Ishikawa (cell line): ENCODE measurements around the gene IL1F10.
A peak's percentile ranks its signal among the peaks of the same experiment; 100 is the strongest.

Experiments
- CEBPB ChIP-seq: IDR thresholded peaks from 2 replicates; pipeline ENCODE4 v1.6.1; 2012
- CREB1 ChIP-seq: IDR thresholded peaks from 2 replicates; pipeline ENCODE4 v1.6.1; 2012; ENCODE audit warnings: low read depth
- EGR1 ChIP-seq: IDR thresholded peaks from 2 replicates; pipeline ENCODE4 v1.6.1; 2012
- EP300 ChIP-seq: IDR thresholded peaks from 2 replicates; pipeline ENCODE4 v1.6.1; 2012; ENCODE audit warnings: borderline replicate concordance
- FOXM1 ChIP-seq: IDR thresholded peaks from 2 replicates; pipeline ENCODE4 v1.6.1; 2012; ENCODE audit warnings: low read depth, borderline replicate concordance
- MAX ChIP-seq: IDR thresholded peaks from 2 replicates; pipeline ENCODE4 v1.6.1; 2012
- NFIC ChIP-seq: IDR thresholded peaks from 2 replicates; pipeline ENCODE4 v1.6.1; 2012
- RAD21 ChIP-seq: IDR thresholded peaks from 2 replicates; pipeline ENCODE4 v1.6.1; 2012; ENCODE audit warnings: low read depth
- TAF1 ChIP-seq: IDR thresholded peaks from 2 replicates; pipeline ENCODE4 v1.6.1; 2012; ENCODE audit warnings: low read depth, mild to moderate bottlenecking
- TCF12 ChIP-seq: IDR thresholded peaks from 2 replicates; pipeline ENCODE4 v1.6.1; 2012; ENCODE audit warnings: low read depth
- TEAD4 ChIP-seq: IDR thresholded peaks from 2 replicates; pipeline ENCODE4 v1.6.1; 2012
- YY1 ChIP-seq: IDR thresholded peaks from 2 replicates; pipeline ENCODE4 v1.6.1; 2012; ENCODE audit warnings: low read depth
- ZBTB7A ChIP-seq: IDR thresholded peaks from 2 replicates; pipeline ENCODE4 v1.6.1; 2012; ENCODE audit warnings: low read depth
- TF ChIP-seq, protein P1 (sequence below): IDR thresholded peaks from 2 replicates; pipeline ENCODE4 v1.6.1; 2012; ENCODE audit warnings: low read depth, mild to moderate bottlenecking
- TF ChIP-seq, protein P2 (sequence below): IDR thresholded peaks from 2 replicates; pipeline ENCODE4 v1.6.1; 2012

Gene IL1F10

DNA sequence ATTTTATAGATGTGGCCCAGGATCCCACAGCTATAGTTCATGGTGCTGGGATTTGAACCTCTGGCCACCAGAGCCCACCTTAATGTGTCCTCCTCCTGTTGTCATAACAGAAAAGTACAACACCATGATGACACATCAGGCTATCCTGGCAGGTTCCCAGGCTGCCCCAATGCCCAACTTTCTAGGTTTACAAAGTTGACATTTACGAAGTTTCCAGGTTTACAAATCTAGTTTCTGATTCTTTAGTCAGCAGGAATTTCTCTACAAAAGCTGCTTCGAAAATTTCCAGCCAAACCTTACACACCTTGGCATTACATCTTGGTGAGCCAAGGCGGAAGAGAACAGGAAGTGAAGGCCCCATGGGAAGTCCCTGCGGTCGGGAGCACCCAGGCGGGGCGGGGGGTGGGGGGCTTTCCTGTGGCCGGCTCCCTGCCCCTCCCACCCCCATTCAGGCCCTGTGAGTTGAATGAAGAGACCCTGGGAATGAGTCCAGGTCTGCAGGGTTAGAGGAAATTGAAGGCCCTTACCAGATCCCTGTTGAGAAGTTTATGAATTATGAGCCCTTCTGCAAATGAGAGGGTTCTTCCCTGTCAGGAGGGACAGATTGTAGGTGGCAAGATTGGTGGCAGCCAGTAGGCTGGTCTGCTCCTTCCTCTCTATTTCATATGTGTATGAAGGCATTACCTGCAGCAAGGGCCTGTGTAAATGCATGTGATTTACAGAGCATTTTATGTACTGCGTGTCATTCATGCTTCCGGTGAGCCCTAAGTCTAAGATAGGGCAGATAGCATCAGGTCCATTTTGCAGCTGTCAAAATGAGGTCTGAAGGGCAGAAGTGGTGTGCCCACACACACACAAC, 48.6 kb downstream of the IL1F10 start:
- no peak for TF ChIP-seq ZBTB7A
- no peak for TF ChIP-seq RAD21
- TF ChIP-seq NFIC: no peak
- no peak for TF ChIP-seq YY1
- TF ChIP-seq TAF1: no peak
- no peak for TF ChIP-seq TEAD4
- TF ChIP-seq TCF12: no peak
- no peak for TF ChIP-seq EP300
- TF ChIP-seq MAX: no peak
- no peak for TF ChIP-seq EGR1
- TF ChIP-seq, protein P1, sequence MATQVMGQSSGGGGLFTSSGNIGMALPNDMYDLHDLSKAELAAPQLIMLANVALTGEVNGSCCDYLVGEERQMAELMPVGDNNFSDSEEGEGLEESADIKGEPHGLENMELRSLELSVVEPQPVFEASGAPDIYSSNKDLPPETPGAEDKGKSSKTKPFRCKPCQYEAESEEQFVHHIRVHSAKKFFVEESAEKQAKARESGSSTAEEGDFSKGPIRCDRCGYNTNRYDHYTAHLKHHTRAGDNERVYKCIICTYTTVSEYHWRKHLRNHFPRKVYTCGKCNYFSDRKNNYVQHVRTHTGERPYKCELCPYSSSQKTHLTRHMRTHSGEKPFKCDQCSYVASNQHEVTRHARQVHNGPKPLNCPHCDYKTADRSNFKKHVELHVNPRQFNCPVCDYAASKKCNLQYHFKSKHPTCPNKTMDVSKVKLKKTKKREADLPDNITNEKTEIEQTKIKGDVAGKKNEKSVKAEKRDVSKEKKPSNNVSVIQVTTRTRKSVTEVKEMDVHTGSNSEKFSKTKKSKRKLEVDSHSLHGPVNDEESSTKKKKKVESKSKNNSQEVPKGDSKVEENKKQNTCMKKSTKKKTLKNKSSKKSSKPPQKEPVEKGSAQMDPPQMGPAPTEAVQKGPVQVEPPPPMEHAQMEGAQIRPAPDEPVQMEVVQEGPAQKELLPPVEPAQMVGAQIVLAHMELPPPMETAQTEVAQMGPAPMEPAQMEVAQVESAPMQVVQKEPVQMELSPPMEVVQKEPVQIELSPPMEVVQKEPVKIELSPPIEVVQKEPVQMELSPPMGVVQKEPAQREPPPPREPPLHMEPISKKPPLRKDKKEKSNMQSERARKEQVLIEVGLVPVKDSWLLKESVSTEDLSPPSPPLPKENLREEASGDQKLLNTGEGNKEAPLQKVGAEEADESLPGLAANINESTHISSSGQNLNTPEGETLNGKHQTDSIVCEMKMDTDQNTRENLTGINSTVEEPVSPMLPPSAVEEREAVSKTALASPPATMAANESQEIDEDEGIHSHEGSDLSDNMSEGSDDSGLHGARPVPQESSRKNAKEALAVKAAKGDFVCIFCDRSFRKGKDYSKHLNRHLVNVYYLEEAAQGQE: no peak
- no peak for TF ChIP-seq CREB1
- TF ChIP-seq, protein P2, sequence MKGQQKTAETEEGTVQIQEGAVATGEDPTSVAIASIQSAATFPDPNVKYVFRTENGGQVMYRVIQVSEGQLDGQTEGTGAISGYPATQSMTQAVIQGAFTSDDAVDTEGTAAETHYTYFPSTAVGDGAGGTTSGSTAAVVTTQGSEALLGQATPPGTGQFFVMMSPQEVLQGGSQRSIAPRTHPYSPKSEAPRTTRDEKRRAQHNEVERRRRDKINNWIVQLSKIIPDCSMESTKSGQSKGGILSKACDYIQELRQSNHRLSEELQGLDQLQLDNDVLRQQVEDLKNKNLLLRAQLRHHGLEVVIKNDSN: no peak
- TF ChIP-seq FOXM1: no peak
- no peak for TF ChIP-seq CEBPB

DNA sequence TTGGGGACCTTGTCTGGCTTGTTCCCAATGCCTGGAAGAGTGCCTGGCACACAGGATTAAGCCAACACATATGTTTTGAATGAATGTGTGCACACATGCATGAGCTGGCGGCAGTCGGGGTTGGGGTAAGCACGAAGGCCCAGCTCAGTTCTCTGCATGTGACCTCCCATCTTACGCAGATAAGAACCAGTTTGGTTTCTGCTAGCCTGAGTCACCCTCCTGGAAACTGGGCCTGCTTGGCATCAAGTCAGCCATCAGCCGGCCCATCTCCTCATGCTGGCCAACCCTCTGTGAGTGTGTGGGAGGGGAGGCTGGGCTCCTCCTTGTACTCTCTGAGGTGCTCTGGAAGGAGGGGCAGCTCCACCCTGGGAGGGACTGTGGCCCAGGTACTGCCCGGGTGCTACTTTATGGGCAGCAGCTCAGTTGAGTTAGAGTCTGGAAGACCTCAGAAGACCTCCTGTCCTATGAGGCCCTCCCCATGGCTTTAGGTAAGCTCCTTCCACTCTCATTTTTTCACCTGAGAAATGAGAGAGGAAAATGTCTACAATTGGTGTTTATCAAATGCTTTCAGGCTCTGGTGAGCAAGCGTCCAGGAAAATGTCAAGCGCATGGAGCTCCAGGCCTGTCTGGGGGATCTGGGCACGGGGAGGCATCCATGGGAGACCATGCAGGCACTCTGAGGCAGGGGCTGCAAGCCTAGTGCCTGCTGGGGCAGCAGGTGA, 49.9 kb downstream of the IL1F10 start:
- TF ChIP-seq, protein P2: peak; percentile 49
- TF ChIP-seq EGR1 (peak; percentile 43), CREB1 (no peak), MAX (0 out of 2 replicates have a peak, but pooled peaks have one; percentile 25), NFIC (peak; percentile 49; the same call in 1 of the 2 replicates)

- TF ChIP-seq EP300 (no peak), YY1 (no peak), RAD21 (no peak), TAF1 (no peak), TCF12 (no peak), CREB1 (no peak), CEBPB (no peak), FOXM1 (no peak)
- TF ChIP-seq, protein P1: no peak
- TF ChIP-seq, protein P2: no peak
Observed at GRCh38 chr2:113118263-113118657, 50.5 kb downstream of the IL1F10 start.

GRCh38 chr2:113119111-113119510, 51.3 kb downstream of the IL1F10 start:
- TF ChIP-seq CREB1 (no peak), ZBTB7A (no peak), RAD21 (no peak), TCF12 (no peak), NFIC (no peak), TEAD4 (no peak), MAX (no peak), EP300 (no peak), FOXM1 (no peak), EGR1 (no peak), YY1 (no peak), TAF1 (no peak), CEBPB (no peak)
- TF ChIP-seq, protein P1: no peak
- TF ChIP-seq, protein P2: no peak
